DND-41 (cell line): ENCODE data around the gene S100A16.

ENCODE experiments used
- ATAC-seq: fragments of 200-7000 bp; cut with Tn5 transposase; 3 replicates; pipeline ENCODE4 v1.9.1; 2021; ENCODE audit warnings: low read depth; ENCODE audit not compliant: insufficient read depth
- DNase-seq: peaks from one replicate; pipeline ENCODE4 v3.0.0-alpha.2; 2020
- H2AFZ ChIP-seq: 2 replicates; pipeline ENCODE4 v1.6.0; 2012; ENCODE audit warnings: low read depth, low read length
- H3K27ac ChIP-seq: 2 replicates; pipeline ENCODE4 v1.5.1; 2012; ENCODE audit warnings: low read length, inconsistent platforms
- H3K27me3 ChIP-seq: fragments of 200-600 bp; sonication (generic); 2 replicates; pipeline ENCODE4 v1.6.0; 2012; ENCODE audit warnings: low read length, mild to moderate bottlenecking, inconsistent platforms; ENCODE audit not compliant: insufficient read depth, poor library complexity
- H3K36me3 ChIP-seq: 2 replicates; pipeline ENCODE4 v1.5.1; 2012; ENCODE audit warnings: low read length, inconsistent platforms; ENCODE audit not compliant: insufficient read depth
- H3K4me1 ChIP-seq: 2 replicates; pipeline ENCODE4 v1.5.1; 2012; ENCODE audit warnings: mild to moderate bottlenecking, low read length; ENCODE audit not compliant: insufficient read depth
- H3K4me2 ChIP-seq: 2 replicates; pipeline ENCODE4 v1.6.0; 2012; ENCODE audit warnings: mild to moderate bottlenecking, moderate library complexity, low read length, inconsistent platforms; ENCODE audit not compliant: insufficient read depth
- H3K4me3 ChIP-seq, 2 experiments: fragments of 200-600 bp in 1 of 2; shearing (Covaris generic) in 1 of 2; 2 replicates each; pipeline ENCODE4 v1.5.1; 2012 to 2016; ENCODE audit warnings: inconsistent platforms in 2 of 2, low read length in 2 of 2, mild to moderate bottlenecking in 2 of 2, low read depth in 1 of 2, moderate library complexity in 1 of 2
- H3K79me2 ChIP-seq: 2 replicates; pipeline ENCODE4 v1.6.0; 2012; ENCODE audit warnings: low read length, inconsistent platforms; ENCODE audit not compliant: insufficient read depth
- H3K9ac ChIP-seq: 2 replicates; pipeline ENCODE4 v1.6.0; 2012; ENCODE audit warnings: low read depth, mild to moderate bottlenecking, inconsistent platforms, low read length, moderate library complexity
- H3K9me3 ChIP-seq: 2 replicates; pipeline ENCODE4 v1.5.1; 2012; ENCODE audit warnings: low read length, moderate library complexity, mild to moderate bottlenecking, inconsistent platforms; ENCODE audit not compliant: insufficient read depth, severe bottlenecking
- H4K20me1 ChIP-seq: 2 replicates; pipeline ENCODE4 v1.6.0; 2012; ENCODE audit warnings: low read length; ENCODE audit not compliant: insufficient read depth
- CTCF ChIP-seq: IDR thresholded peaks from 2 replicates; pipeline ENCODE4 v1.5.1; 2012; ENCODE audit warnings: borderline replicate concordance, low read length, moderate library complexity, mild to moderate bottlenecking; ENCODE audit not compliant: poor library complexity, severe bottlenecking; ENCODE audit errors: extremely low read depth
- EZH2 ChIP-seq: IDR thresholded peaks from 3 replicates; pipeline ENCODE4 v1.6.1; 2012; ENCODE audit warnings: borderline replicate concordance, low read depth, mild to moderate bottlenecking, moderate library complexity, low read length, inconsistent platforms; ENCODE audit not compliant: severe bottlenecking

S100A16 gene

GRCh38 chr1:153659656-153660055 lies 46.7 kb upstream of the S100A16 start:
- peaks cover 45% of the 10 kb centered on the region for H3K36me3 ChIP-seq
- no peak overlapping the region; the same call in 1 of the 2 replicates for H3K27ac ChIP-seq

DNA sequence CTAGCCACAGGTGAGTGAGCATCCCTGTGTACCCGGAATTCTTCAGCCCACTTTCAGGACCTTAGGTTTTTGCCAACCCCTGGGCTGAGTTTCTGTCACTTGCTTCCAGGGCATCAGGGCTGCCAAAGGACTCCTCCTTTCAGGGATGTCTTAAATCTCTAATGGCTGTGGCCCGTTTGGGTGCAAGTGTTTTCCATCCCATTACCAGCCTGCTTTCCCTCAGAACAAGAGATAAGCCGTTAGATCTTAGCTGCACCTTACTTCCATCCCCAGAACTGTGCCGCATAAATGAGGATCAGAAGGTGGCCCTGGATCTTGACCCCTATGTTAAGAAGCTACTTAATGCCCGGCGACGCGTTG lies 46.2 kb upstream of the S100A16 start:
- H3K79me2 ChIP-seq = peaks cover 17% of the 10 kb centered on the region
- peaks cover 40% of the 10 kb centered on the region for H3K36me3 ChIP-seq
- peak overlapping the region; percentile 93 for H2AFZ ChIP-seq
- TF ChIP-seq CTCF (no peak), EZH2 (no peak)
- H3K27me3 ChIP-seq = no peaks in the 10 kb centered on the region
- peak overlapping the region; percentile 79 for H3K9ac ChIP-seq
- H3K27ac ChIP-seq = peak overlapping the region; percentile 90
- ATAC-seq (no peak), DNase-seq (no peak)
- H3K9me3 ChIP-seq = no peaks in the 10 kb centered on the region
- H3K4me2 ChIP-seq = peak overlapping the region; percentile 70
- peaks cover 28% of the 10 kb centered on the region for H3K4me1 ChIP-seq
- peak overlapping the region; percentile 67 to 85 for H3K4me3 ChIP-seq
- H4K20me1 ChIP-seq = peaks cover 5% of the 10 kb centered on the region; the same call in 1 of the 2 replicates

More at GRCh38 chr1:153659656-153660055, 46.7 kb upstream of the S100A16 start:
- TF ChIP-seq CTCF (no peak), EZH2 (no peak)
- no peak overlapping the region for H2AFZ ChIP-seq
- H3K4me3 ChIP-seq = peak overlapping the region; percentile 67 to 85; a peak in 3 of 4 replicates
- H3K4me2 ChIP-seq = peak overlapping the region; percentile 70
- peaks cover 20% of the 10 kb centered on the region for H3K79me2 ChIP-seq
- no peaks in the 10 kb centered on the region for H3K9me3 ChIP-seq
- ATAC-seq (no peak), DNase-seq (no peak)
- no peaks in the 10 kb centered on the region for H3K27me3 ChIP-seq
- H3K4me1 ChIP-seq = peaks cover 28% of the 10 kb centered on the region
- peak overlapping the region; percentile 79 for H3K9ac ChIP-seq
- peaks cover 5% of the 10 kb centered on the region; the same call in 1 of the 2 replicates for H4K20me1 ChIP-seq

DNA sequence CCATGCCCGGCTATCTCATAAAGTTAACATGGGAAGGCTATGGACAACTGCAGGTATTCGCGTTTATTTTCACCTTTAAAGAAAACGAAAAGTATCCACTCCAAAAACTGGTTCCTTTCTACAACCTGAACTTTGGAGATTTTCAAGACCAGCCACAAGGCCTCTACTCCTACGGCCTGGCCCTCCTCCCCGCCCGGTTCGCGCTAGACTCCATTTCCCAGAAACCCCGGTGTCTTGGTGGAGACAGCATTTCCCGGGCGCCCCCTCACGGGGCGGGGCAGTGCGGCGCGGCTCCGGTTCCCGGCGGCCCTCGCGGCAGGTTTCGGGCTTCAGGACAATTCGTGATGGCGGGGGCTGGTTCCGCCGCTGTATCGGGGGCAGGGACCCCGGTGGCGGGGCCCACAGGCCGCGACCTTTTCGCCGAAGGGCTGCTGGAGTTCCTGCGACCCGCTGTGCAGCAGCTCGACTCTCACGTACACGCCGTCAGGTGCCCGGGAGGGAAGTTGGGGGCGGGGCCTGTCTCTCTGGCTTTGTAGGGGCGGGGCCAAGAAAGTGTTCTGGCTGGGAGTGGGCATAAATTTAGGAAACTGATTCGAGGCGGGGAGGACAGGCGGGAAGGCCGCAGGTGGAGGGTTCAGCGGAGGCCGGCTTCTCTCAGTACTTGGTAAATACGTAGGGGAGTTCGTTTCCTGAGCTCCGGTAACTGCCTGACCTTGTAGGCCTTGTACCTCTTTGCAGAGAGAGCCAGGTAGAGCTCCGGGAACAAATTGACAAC lies 45.6 kb upstream of the S100A16 start, which contains the start of gene SNAPIN:
Gene SNAPIN, plus strand, starts transcription at position 304 of the 775 bp plus-strand sequence. Its CDS starts 41 bp downstream, at position 345.
- H2AFZ ChIP-seq = peak within 1 kb of the TSS; percentile 93
- peak; percentile 96 for ATAC-seq
- TF ChIP-seq EZH2 = no peak
- TF ChIP-seq CTCF = peak; percentile 32

More for the DNA sequence above, 45.6 kb upstream of the S100A16 start, which contains the start of gene SNAPIN:
- Histone ChIP-seq H4K20me1 (peaks cover 5% of the 10 kb centered on the region; the same call in 1 of the 2 replicates), H3K27me3 (no peaks in the 10 kb centered on the region), H3K27ac (peak within 1 kb of the TSS; percentile 90), H3K79me2 (peaks cover 17% of the 10 kb centered on the region), H3K36me3 (peaks cover 35% of the 10 kb centered on the region), H3K4me3 (peak within 1 kb of the TSS; percentile 67 to 85), H3K4me2 (peak within 1 kb of the TSS; percentile 70), H3K4me1 (peaks cover 28% of the 10 kb centered on the region), H3K9ac (peak within 1 kb of the TSS; percentile 79), H3K9me3 (no peaks in the 10 kb centered on the region)
- DNase-seq = peak; percentile 93
